SK-N-SH (cell line): ENCODE measurements around the gene CCDC122. TPM values are rescaled to one million over a fixed set of nuclear protein-coding genes. Genes with fewer than 3 reads are reported as not detected.

Experiments used
- CTCF ChIA-PET: fragments of 300-600, 350-600 bp; formaldehyde crosslinking; extraction: SDS; loops from one replicate; lab custom pipeline; 2021; lab: Yijun Ruan, JAX
- POLR2A ChIA-PET: fragments of 350-600 bp; sonication (Branson Sonifier 250); formaldehyde crosslinking; extraction: SDS; loops from one replicate; lab custom pipeline; 2020; ENCODE audit warnings: antibody characterized with exemption, inconsistent platforms; lab: Yijun Ruan, JAX
- DNase-seq: peaks from one replicate; pipeline ENCODE4 v3.0.0; 2012
- H2AFZ ChIP-seq: fragments of 200-600 bp; sonication (generic); 2 replicates; pipeline ENCODE4 v1.8.1; 2016; ENCODE audit warnings: antibody characterized with exemption, mild to moderate bottlenecking, low read depth
- H3F3A ChIP-seq: fragments of 200-600 bp; sonication (generic); replicated peaks from 2 replicates; pipeline ENCODE3; 2016; ENCODE audit warnings: antibody characterized with exemption, mild to moderate bottlenecking; ENCODE audit not compliant: insufficient read depth
- H3K27ac ChIP-seq, 2 experiments: fragments of 200-500 bp in 1 of 2; fragments of 200-600 bp in 1 of 2; sonication (Bioruptor generic) in 1 of 2; sonication (generic), shearing (Covaris generic) in 1 of 2; 2 replicates each; pipeline versions ENCODE4 v1.5.1 to v1.6.1; 2014 to 2016; ENCODE audit warnings: low read depth in 2 of 2, inconsistent platforms in 1 of 2, low read length in 1 of 2, mild to moderate bottlenecking in 1 of 2, mixed read lengths in 1 of 2
- H3K27me3 ChIP-seq: fragments of 200-600 bp; sonication (generic), shearing (Covaris generic); 2 replicates; pipeline ENCODE4 v1.6.1; 2016; ENCODE audit warnings: mixed run types; ENCODE audit not compliant: insufficient read depth
- H3K36me3 ChIP-seq, 2 experiments: fragments of 200-500 bp in 1 of 2; fragments of 200-600 bp in 1 of 2; sonication (Bioruptor generic) in 1 of 2; sonication (generic) in 1 of 2; replicated peaks in 1 of 2; 2 replicates each; pipeline versions ENCODE3 to v1.5.1; 2014 to 2016; ENCODE audit warnings: low read length in 1 of 2, mild to moderate bottlenecking in 1 of 2; ENCODE audit not compliant: insufficient read depth in 2 of 2, control insufficient read depth in 1 of 2
- H3K4me1 ChIP-seq, 2 experiments: fragments of 200-500 bp in 1 of 2; fragments of 200-600 bp in 1 of 2; sonication (Bioruptor generic) in 1 of 2; sonication (generic), shearing (Covaris generic) in 1 of 2; 2 replicates each; pipeline versions ENCODE4 v1.5.1 to v1.6.1; 2014 to 2016; ENCODE audit warnings: low read depth in 1 of 2, low read length in 1 of 2, mixed run types in 1 of 2; ENCODE audit not compliant: insufficient read depth in 2 of 2, control insufficient read depth in 1 of 2
- H3K4me2 ChIP-seq: fragments of 200-600 bp; sonication (generic), shearing (Covaris generic); 2 replicates; pipeline ENCODE4 v1.6.1; 2017; ENCODE audit warnings: mixed run types
- H3K4me3 ChIP-seq, 2 experiments: fragments of 200-500 bp in 1 of 2; fragments of 200-600 bp in 1 of 2; sonication (Bioruptor generic) in 1 of 2; sonication (generic), shearing (Covaris generic) in 1 of 2; 2 replicates each; pipeline versions ENCODE4 v1.5.1 to v1.8.1; 2014 to 2016; ENCODE audit warnings: low read depth in 2 of 2, inconsistent platforms in 1 of 2, low read length in 1 of 2, mild to moderate bottlenecking in 1 of 2, mixed read lengths in 1 of 2, moderate library complexity in 1 of 2
- H3K79me2 ChIP-seq: fragments of 200-600 bp; sonication (generic); 2 replicates; pipeline ENCODE4 v1.8.1; 2017; ENCODE audit warnings: mild to moderate bottlenecking; ENCODE audit not compliant: insufficient read depth
- H3K9ac ChIP-seq: fragments of 200-600 bp; sonication (generic); 2 replicates; pipeline ENCODE4 v1.6.1; 2017; ENCODE audit warnings: mixed run types
- H3K9me2 ChIP-seq: fragments of 200-600 bp; sonication (generic); 2 replicates; pipeline ENCODE4 v1.6.1; 2017; ENCODE audit warnings: mixed run types
- H3K9me3 ChIP-seq: fragments of 200-600 bp; sonication (generic); 2 replicates; pipeline ENCODE4 v1.6.1; 2017; ENCODE audit warnings: mixed run types, mild to moderate bottlenecking, moderate library complexity
- H4K20me1 ChIP-seq: fragments of 200-600 bp; sonication (generic); 2 replicates; pipeline ENCODE4 v1.6.1; 2017; ENCODE audit warnings: mild to moderate bottlenecking, mixed run types; ENCODE audit not compliant: insufficient read depth
- CHD2 ChIP-seq: fragments of 150-350 bp; IDR thresholded peaks from 2 replicates; pipeline ENCODE4 v1.6.1; 2018; ENCODE audit warnings: low read length; ENCODE audit not compliant: partially characterized antibody
- CTCF ChIP-seq: fragments of 200-600 bp; sonication (generic); IDR thresholded peaks from 2 replicates; pipeline ENCODE4 v1.6.1; 2017; ENCODE audit warnings: antibody characterized with exemption, mild to moderate bottlenecking, moderate library complexity
- ELF1 ChIP-seq: IDR thresholded peaks from 2 replicates; pipeline ENCODE4 v1.4.0; 2012
- EP300 ChIP-seq, 2 experiments: IDR thresholded peaks; 2 replicates each; pipeline versions ENCODE4 v1.4.0 to v1.6.1; 2012; ENCODE audit warnings: borderline replicate concordance in 1 of 2, low read depth in 1 of 2, low read length in 1 of 2
- EZH2phosphoT487 ChIP-seq: fragments of 200-600 bp; sonication (generic); IDR thresholded peaks from 2 replicates; pipeline ENCODE4 v1.6.1; 2017; ENCODE audit warnings: low read depth, mixed run types, mild to moderate bottlenecking, antibody characterized with exemption, moderate library complexity, borderline replicate concordance
- FOSL2 ChIP-seq: IDR thresholded peaks from 2 replicates; pipeline ENCODE4 v1.4.0; 2012; ENCODE audit warnings: low read depth, mild to moderate bottlenecking, moderate library complexity, borderline replicate concordance
- FOXM1 ChIP-seq: IDR thresholded peaks from 2 replicates; pipeline ENCODE4 v1.4.0; 2012; ENCODE audit warnings: low read depth, mild to moderate bottlenecking
- GABPA ChIP-seq: IDR thresholded peaks from 2 replicates; pipeline ENCODE4 v1.4.0; 2012; ENCODE audit warnings: low read depth, mild to moderate bottlenecking
- GATA2 ChIP-seq: sonication (generic); formaldehyde crosslinking; IDR thresholded peaks from 2 replicates; pipeline ENCODE4 v1.5.0; 2020; ENCODE audit warnings: mild to moderate bottlenecking, missing genetic modification reagents
- IRF3 ChIP-seq: fragments of 150-350 bp; IDR thresholded peaks from 2 replicates; pipeline ENCODE4 v1.6.1; 2016; ENCODE audit warnings: mild to moderate bottlenecking, low read depth, low read length
- JUND ChIP-seq: IDR thresholded peaks from 2 replicates; pipeline ENCODE4 v1.4.0; 2012
- MAX ChIP-seq: IDR thresholded peaks from 2 replicates; pipeline ENCODE4 v1.4.0; 2012; ENCODE audit warnings: low read depth
- MEF2A ChIP-seq: IDR thresholded peaks from 2 replicates; pipeline ENCODE4 v1.4.0; 2012; ENCODE audit warnings: low read depth, borderline replicate concordance
- MXI1 ChIP-seq: IDR thresholded peaks from 2 replicates; pipeline ENCODE4 v1.6.1; 2012; ENCODE audit warnings: mild to moderate bottlenecking, low read depth, low read length, improper control_type of control experiment
- NRF1 ChIP-seq: IDR thresholded peaks from 2 replicates; pipeline ENCODE4 v1.6.1; 2012; ENCODE audit warnings: low read depth, mild to moderate bottlenecking, low read length
- POLR2AphosphoS5 ChIP-seq: IDR thresholded peaks from 2 replicates; pipeline ENCODE4 v1.6.1; 2012; ENCODE audit warnings: low read depth, low read length
- RAD21 ChIP-seq: IDR thresholded peaks from 2 replicates; pipeline ENCODE4 v1.6.1; 2012; ENCODE audit warnings: mild to moderate bottlenecking, low read length
- RCOR1 ChIP-seq: fragments of 150-350 bp; IDR thresholded peaks from 2 replicates; pipeline ENCODE4 v1.6.1; 2017; ENCODE audit warnings: antibody characterized with exemption, low read length
- SIN3A ChIP-seq: IDR thresholded peaks from 2 replicates; pipeline ENCODE4 v1.6.1; 2012; ENCODE audit warnings: low read depth, mild to moderate bottlenecking, low read length, moderate library complexity, borderline replicate concordance
- SMC3 ChIP-seq: IDR thresholded peaks from 2 replicates; pipeline ENCODE4 v1.6.1; 2012; ENCODE audit warnings: low read depth, low read length, improper control_type of control experiment
- TAF1 ChIP-seq: IDR thresholded peaks from 2 replicates; pipeline ENCODE4 v1.6.1; 2012; ENCODE audit warnings: low read depth, mild to moderate bottlenecking, low read length, moderate library complexity, borderline replicate concordance
- TCF12 ChIP-seq: IDR thresholded peaks from 2 replicates; pipeline ENCODE4 v1.4.0; 2012
- TEAD4 ChIP-seq: IDR thresholded peaks from 2 replicates; pipeline ENCODE4 v1.4.0; 2012; ENCODE audit warnings: mild to moderate bottlenecking, borderline replicate concordance; ENCODE audit not compliant: insufficient read depth
- USF1 ChIP-seq: IDR thresholded peaks from 2 replicates; pipeline ENCODE4 v1.4.0; 2012; ENCODE audit warnings: low read depth, borderline replicate concordance
- USF2 ChIP-seq: fragments of 150-350 bp; IDR thresholded peaks from 2 replicates; pipeline ENCODE4 v1.6.1; 2017; ENCODE audit warnings: antibody characterized with exemption, low read length, low read depth, borderline replicate concordance
- YY1 ChIP-seq: IDR thresholded peaks from 2 replicates; pipeline ENCODE4 v1.4.0; 2012; ENCODE audit warnings: low read depth, mild to moderate bottlenecking
- ZBTB33 ChIP-seq: IDR thresholded peaks from 2 replicates; pipeline ENCODE4 v1.4.0; 2012; ENCODE audit warnings: low read depth, borderline replicate concordance
- WGBS: methylation state at CpG from one replicate; pipeline ENCODE4 v1.1.6; 2017; ENCODE audit warnings: low lambda C conversion rate; 5-methylcytosine and 5-hydroxymethylcytosine counted together
- polyA plus RNA-seq, 3 experiments: library from polyadenylated mRNA; depleted of rRNA; stranded (reverse); fragments of >200 nt; gene quantifications; 2 replicates each; pipeline ENCODE4 v1.2.3, GENCODE V29; 2012

CCDC122 gene
- polyA plus RNA-seq, 1 of the 3 experiments (the other 2 are of a cell fraction) = 1.4 TPM

- CTCF ChIA-PET = no interaction called here
- Histone ChIP-seq H3K36me3 (peaks cover 17 to 38% of the 10 kb centered on the region in 2 experiments), H3K9me3 (no peaks in the 10 kb centered on the region), H3K4me1 (peaks cover 0 to 4% of the 10 kb centered on the region in 2 experiments; a peak in 1 of 4 replicates), H3K27me3 (no peaks in the 10 kb centered on the region), H3F3A (peaks cover 34% of the 10 kb centered on the region), H3K4me2 (0 out of 2 replicates have a peak overlapping the region, but pooled peaks have one; percentile 18), H3K4me3 (no peak overlapping the region), H3K9me2 (0 out of 2 replicates have a peak, but pooled peaks cover 4% of the 10 kb centered on the region), H3K79me2 (no peaks in the 10 kb centered on the region), H2AFZ (peak overlapping the region; percentile 25; the same call in 1 of the 2 replicates), H3K9ac (peak overlapping the region; percentile 10; the same call in 1 of the 2 replicates), H4K20me1 (no peaks in the 10 kb centered on the region), H3K27ac (peak overlapping the region in 1 of 2 experiments; percentile 87; a peak in 2 of 4 replicates)
- 38% methylated on average over 1 of the region's 1 CpG for WGBS
- POLR2A ChIA-PET = no interaction called here
- DNase-seq = no peak
- no peak for TF ChIP-seq TAF1
- TF ChIP-seq EZH2phosphoT487 = no peak
- TF ChIP-seq POLR2AphosphoS5 = no peak
- 0 out of 2 replicates have a peak, but pooled peaks have one; percentile 44 for TF ChIP-seq ZBTB33
- peak; percentile 89 for TF ChIP-seq TCF12
- TF ChIP-seq IRF3 = no peak
- no peak for TF ChIP-seq NRF1
- TF ChIP-seq MAX = no peak
- TF ChIP-seq GATA2 (CRISPR knock-in tag) = no peak
- no peak for TF ChIP-seq USF1
- TF ChIP-seq JUND = peak; percentile 81
- TF ChIP-seq USF2 = no peak
- TF ChIP-seq YY1 = no peak
- peak; percentile 66 for TF ChIP-seq MEF2A
- TF ChIP-seq FOXM1 = peak; percentile 74; the same call in 1 of the 2 replicates
- peak; percentile 80 for TF ChIP-seq TEAD4
- no peak for TF ChIP-seq CTCF
- no peak for TF ChIP-seq CHD2
- peak in 1 of 2 experiments; percentile 93; a peak in 2 of 4 replicates for TF ChIP-seq EP300 (IDR thresholded peaks at IDR 0.05; ENCODE audit: borderline replicate concordance in 1 of 2, low read depth in 1 of 2, low read length in 1 of 2)
- no peak for TF ChIP-seq ELF1
- peak; percentile 57; the same call in 1 of the 2 replicates for TF ChIP-seq FOSL2
- no peak for TF ChIP-seq RAD21
- TF ChIP-seq SMC3 = no peak
- no peak for TF ChIP-seq GABPA
- no peak for TF ChIP-seq SIN3A
- TF ChIP-seq RCOR1 = no peak
- TF ChIP-seq MXI1 = no peak
Observed at GRCh38 chr13:43861863-43862262, 17.7 kb downstream of the CCDC122 start.
